ENCODE results near the gene SCN11A. TPM values are rescaled to one million over a fixed set of nuclear protein-coding genes. Genes with fewer than 3 reads are reported as not detected.

Gene SCN11A
- total RNA-seq (2014; rRNA removed), result not detected in 2 replicates
- polyA plus RNA-seq (2012), result not detected

DNA sequence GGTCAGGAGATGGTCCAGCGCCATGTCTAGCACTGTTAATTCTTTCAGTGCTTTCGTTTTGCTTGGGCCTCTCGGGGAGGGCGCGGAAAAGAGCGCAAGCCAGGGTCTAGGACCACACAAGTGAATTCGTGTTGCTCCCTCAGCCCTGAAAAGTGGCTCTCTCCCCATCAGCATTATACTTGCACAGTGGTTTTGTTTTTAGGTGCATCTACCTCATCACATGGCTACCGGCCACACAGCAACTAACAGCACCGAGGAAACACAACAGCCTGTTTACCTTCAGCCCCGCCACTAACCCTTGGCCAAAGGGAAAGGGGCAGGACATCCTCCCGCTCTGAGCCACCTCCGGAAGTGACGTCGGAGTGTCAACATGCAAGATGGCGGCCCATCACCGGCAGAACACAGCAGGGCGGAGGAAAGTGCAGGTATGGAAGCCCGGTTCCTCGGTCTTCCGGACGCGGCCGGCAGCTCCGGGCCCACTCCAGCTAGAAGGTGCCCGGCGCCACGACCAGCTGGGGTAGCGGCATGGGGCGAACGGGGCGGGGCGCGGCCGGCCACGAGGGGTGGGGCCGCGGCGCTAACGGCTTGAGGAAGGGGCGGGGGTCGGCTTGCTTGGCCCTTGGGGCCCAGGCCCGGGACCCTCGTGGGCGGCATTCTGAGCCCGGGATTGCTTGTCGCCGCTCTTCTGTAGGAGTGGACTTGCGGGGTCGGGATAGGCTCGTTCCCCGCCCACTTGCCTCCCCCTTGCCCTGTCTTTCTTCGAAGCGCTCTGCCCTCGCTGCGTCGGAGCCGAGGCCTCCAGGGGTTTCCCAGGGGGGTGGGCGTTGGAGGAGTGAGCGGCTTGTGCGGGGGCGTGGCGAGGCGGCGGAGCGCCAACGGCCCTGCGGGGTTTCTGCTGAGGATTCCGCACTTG is at the start of gene SCN11A, which contains the start of gene WDR48:
TSS of gene SCN11A (minus strand) at position 296 of the 913 bp plus-strand sequence. CDS start 101,582 bp downstream, outside the sequence.
TSS of gene WDR48 (plus strand) at position 368 of the 913 bp plus-strand sequence. CDS start at position 378, 10 bp downstream.
- DNase-seq (ENCODE audit: low read depth), result peak; percentile 86

DNA sequence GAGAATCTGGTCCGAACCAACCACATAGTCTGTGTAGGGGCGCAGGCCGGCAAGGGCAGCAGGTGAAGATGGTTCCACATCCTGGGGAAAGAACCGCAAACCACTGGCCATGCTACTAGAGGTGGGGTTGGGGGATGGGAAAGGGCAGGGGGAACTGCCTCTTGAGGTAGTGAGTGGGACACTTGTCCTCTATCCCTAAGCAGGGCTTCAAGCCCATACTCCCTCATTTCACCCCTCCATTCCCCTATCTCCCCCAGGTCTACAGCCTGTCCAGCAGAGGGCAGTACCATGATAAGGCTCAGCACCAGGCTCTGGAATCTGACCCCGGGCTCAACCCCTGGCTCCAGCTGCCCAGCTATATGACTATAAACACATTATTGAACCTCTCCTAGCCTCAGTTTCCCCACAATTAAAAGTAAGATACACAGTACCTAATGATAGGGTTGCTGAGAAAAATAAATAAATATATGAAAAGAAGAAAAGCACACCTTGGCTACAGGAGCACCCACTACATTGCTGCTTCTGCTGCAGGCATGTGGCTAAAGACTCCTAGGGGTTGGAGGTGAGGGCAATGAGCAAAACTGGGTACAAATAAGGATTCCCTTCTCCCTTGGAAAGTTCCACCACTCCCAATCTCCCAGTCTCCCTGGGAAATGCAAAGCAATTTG is 49.4 kb upstream of the SCN11A start:
- DNase-seq (ENCODE audit: low read depth), result peak; percentile 33

DNA sequence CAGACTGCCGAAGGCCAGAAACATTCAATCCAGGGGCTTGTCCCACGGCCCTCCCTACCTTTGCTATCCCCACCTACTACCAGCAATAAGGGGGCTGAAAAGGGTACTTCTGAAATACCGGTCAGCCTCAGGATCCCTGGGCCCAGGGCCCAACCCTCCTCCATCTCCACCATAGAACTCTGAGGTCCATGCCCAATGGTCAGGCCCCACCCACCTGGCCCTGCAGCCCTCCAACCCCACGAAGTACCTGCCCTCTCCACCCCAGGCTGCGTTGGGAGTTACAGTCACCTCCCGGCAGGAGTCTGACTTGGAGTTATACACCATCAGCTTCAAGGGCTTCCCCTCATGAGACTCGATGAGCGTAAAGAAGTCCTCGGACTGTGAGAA is 48.7 kb upstream of the SCN11A start:
- no peak for DNase-seq (ENCODE audit: low read depth)

DNA sequence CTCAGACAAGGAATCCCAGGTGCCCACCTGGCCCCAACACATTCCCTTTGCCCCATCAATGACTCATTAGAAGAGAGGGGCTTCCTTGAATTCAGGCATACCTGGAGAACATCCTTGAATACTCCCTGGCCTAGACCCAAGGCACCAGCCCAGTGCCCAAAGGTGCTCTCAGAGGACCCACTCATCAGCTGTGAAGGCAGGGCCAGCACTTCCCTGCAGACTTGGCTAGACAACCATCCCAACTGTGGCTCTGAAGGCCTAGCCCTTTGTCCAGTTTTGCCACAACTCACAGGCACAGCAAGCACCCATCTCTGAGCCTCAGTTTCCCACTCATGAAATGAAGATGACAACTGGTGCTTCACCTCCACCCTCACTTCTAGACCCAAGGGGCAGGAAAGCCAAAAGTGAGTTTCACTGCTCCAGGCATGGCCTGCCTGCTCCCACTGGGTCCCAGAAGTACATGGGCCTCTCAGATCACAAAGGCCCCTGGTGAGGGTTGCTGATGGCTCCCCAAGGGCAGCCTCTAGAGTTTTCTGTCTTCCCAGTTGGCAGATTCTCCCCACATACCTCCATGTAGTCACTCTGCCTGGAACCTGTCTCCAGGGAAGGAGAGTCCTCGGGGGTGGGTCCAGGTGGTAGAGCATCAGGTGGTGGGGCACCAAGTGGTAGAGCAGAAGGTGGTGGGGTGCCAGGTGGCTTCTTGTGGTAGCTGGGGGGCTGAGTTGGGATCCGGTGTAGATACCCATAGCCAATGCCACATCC is 48.2 kb upstream of the SCN11A start:
- no peak for DNase-seq (ENCODE audit: low read depth)

DNA sequence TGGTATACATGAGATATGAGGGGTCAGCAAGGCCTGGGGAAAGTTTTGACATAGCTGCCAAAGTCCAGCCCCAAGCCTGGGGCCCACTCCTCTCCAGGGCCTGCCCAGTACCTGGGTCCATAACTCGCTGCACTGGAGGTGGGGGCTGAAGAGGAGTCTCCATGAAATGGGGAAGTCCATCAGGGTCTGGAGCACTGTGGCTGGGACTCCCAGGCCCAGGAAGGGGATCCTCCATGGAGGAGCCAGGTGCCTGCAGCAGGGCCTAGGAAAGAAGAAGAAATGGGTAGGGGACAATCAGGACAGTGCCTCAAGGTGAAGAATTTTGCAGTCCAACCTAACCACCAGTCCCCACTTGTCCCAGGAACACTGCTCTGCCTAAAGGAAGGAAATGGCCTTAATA is 47.5 kb upstream of the SCN11A start:
- DNase-seq (ENCODE audit: low read depth), result no peak

DNA sequence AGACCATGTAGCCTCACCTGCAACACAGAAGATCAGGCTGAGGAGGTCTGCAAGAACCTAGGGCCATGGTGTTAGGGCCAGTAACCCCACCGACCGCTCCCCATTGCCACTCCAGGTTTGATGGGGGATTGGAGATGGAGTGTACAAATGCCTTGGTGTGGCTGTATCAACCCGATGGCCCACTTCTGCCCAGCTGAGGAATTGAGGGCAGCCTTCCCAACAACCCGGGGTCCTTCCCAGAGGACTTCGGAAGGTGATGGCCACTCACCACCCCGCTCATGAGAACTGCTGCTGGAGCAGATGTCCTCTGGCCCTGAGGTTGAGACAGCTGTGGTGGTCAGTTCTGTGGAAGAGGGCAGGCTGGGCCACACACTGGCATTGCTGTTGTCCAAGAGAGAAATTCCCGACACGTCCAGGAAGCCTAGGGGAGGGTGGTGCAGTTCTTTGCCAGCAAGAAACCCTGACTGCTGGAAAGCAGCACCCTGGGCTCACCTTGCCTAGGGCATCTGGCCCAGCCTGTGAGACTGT is 46.8 kb upstream of the SCN11A start:
- DNase-seq (ENCODE audit: low read depth), result no peak

DNA sequence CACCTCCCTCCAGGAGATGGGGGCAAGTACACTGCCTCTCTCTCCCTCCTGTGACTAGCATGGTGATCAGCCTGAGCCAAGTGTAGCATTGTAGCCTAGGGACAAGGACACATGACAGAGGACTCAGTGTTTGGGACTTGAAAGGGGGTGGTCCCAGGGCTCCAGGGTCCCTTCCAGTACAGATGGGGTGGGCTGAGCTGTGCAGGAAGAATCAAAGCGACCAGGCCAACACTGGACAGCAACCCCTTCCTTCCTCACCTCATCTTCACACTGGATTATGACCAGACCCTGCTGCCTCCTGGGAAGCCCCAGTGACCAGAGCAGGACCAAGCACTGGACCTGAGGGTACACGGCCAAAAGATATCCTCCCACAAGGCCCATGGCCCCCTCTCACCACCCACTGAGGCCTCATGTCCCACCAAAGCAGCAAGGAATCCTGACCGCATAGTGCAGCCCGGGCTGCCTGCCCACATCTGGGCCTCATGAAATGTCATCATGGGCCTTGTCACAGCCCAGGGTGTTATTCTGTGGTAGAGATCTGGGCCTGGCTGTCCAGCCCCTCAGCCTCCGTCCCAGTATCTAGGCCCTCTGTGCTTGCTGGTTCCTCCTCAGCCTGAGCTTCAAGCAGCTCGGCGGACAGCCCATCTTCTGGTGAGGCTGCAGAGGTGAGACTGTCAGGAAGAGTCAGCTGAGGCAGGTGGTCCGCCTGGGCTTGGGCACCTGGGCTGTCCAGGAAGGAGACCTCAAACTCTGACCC is 46.1 kb upstream of the SCN11A start:
- DNase-seq (ENCODE audit: low read depth), result no peak

DNA sequence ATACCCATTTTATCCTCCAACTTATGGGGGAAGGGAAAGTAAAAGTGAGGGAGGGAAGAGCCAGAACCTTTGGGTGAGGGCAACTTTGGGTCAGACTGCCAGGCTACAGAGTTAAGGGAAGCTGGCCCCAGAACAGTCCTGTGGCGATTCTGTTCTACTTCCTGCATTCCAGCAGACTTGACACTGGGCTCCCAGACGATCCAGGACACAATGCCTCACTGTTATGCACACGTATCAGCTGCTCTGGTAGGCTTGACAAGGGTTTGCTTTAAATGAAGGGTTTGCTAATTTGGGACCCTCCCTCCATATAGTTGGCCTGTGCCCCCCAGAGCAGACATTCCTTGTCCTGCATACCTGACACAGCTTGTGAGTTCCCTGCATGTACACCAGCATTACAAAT is 45.0 kb upstream of the SCN11A start:
- DNase-seq (ENCODE audit: low read depth), result no peak

DNA sequence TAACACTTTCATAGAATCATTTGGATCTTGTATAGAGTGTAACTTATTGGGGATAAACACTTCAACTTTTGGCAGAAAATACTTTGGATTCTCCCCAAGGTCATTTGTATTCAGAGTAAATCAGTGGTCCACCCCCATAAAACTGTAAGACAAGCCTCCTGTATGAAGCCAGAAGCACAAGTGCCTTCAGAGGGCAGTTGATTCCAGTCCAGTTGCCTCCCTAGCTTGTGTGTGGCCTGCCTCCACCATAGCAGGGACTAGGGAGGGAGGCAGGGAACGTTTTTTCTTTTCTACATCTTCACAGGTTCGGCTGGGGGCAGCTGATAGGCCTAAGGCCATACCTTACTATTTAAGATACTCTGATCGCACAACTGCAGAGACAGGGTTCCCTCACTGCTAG is 44.0 kb upstream of the SCN11A start:
- DNase-seq (ENCODE audit: low read depth), result no peak

DNA sequence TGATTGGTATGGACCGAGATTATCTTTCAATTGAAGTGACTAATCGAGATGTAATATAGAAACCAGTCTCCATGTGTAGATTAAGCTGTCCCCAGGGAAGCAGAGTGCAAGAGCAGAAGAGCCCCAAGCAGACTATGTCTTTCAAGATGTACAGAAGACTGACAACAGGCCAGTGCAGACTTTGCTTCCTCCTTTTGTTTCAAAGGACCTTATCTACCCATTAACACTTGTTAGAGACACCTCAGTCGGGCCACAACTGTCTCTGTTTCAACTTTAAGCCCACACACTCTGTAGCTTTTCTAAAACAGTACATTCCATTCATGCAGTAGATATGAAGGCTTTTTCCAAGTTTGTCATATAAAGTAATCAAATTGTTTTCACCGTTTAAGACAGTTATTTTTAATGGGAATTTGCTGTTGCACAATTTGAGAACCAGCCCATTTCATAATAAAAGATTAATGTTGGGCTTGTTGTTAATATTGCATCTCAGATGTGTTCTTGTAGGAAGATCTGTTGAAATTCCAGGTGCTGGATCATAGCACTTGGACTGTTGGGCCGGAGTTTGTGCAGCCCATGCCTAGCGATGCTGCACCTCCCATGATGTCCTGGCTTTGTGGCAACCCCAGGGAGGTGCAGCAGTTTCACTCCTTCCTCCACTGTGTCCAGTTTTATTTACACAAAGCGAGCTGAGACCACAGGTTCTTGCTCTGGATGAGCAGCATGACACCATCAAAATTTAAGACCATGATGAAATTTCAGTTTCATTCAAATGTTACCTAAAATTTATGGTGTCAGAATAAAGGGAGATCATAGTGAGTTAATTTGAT is 43.3 kb upstream of the SCN11A start:
- DNase-seq (ENCODE audit: low read depth), result no peak

DNA sequence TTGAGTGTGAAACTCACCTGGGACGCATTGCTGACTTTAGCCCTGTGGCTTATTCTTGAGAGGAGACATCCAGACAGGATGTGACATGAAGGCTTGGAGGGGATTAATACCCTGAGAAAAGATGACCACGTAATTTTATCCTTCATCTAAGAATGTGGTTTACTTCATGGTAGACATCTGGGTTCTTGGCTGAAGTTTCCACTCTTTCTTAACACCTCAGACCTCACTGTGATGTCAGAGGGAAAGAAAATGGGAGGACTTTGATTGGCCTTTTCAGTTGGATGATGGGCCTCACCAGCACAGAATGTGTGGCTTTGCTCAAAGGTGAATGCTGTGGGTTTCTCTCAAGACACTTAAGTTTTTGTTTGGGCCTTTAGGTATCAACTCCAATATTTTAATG is 39.2 kb upstream of the SCN11A start:
- peak; percentile 43 for DNase-seq (ENCODE audit: low read depth)

DNA sequence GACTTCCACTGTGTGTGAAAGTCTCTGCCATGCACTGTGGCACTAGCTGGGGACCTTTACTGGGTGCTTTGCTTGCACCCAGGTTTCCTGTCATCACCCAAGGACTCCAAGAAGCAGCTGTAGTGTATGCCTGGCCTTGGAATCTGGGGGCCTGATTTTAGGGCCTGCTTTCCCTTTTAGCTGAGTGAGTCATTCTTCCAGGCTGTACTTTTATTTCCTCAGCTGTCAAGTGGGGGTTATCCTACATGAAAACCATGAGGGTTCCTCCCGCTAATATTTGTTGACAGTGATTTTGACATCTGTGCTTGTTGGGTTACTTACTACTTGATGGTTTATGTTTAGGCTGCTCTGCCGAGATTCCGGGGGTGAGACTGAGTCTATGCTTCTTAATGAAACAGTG is 37.1 kb upstream of the SCN11A start:
- DNase-seq (ENCODE audit: low read depth), result peak; percentile 91

DNA sequence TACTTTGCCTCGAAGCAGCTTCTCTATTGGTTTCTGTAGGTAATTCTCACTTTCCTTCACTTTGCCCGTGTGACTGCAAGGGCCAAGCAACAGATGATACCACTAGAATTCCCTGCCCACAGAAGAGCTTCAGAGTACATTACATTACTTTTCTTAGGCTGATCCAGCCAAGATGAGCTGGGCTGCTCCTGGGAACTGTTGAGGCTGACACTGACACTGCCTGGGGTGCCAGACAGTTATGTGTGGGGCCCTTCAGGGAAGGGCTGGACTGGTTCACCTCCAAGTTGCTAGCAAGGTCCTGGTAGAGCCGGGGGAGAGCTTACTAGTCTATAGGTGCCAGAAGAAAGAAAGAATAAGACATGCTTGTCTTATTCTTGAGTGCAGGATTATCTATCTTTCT is 36.7 kb upstream of the SCN11A start:
- DNase-seq (ENCODE audit: low read depth), result no peak

DNA sequence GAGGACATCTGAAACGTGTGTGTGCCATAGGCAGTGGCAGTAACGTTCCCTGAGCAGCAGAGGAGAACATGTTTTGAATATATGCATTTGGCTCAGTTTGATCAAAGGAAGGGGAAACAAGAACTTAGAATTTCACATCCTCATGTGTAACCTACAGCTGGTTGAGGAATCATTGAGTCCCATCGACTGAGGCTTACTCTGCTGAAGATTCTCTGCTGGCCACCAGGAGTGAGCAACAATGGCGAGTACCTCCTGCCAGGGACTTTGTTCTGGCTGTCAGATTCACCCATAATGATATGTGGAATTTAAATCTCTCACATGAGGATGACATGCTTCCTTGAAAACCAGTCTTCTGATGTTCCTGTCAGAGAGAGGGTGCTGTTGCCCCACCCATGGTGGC is 34.4 kb upstream of the SCN11A start:
- DNase-seq (ENCODE audit: low read depth), result no peak

DNA sequence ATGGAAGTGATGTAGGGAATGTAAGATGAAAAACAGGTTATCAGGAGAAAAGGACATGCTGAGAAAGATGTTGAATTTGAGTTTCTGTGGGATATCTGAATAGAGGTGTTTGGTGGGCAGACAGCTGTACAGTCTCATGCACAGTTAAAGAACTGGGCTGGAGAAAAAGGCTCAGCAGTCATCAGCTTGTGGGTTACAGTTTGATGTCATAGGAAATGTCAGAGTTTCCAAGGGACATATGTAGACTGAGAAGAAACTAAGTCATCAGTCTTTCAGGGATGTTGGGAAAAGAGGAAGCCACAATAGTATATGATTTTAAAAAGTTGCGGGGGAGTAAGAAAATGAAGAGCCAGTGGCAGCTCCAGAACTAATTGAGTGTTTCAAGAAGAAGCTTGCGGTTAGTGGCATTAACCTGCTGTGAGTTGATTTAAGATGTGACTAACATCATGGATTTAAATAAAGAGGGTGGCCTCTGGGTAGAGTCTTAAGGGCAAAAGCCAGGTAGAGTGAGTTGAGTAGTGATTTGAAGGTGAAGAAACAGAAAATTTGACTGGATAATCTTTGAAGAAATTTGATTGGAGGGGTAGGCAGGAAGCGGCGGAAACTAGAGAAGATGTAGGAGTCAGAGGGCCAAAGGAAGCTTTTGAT is 31.0 kb upstream of the SCN11A start:
- no peak for DNase-seq (ENCODE audit: low read depth)

DNA sequence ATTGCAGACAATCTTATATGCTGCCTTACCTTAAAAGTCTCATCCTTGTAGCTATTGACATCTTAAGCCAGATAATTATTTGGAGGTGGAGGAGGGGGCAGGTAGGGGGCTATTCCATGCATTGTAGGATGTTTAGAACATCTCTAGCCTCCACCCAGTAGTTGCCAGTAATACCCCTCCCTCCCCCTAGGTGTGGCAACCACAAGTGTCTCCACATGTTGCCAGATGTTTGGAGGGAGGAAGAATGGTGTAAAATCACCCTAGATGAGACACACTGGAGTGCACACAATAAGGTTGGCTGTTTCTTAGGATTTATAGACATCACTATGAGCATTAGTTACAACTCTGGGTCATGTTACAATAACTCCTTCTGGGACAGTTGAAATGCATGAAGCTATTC is 28.3 kb upstream of the SCN11A start:
- DNase-seq (ENCODE audit: low read depth), result no peak

DNA sequence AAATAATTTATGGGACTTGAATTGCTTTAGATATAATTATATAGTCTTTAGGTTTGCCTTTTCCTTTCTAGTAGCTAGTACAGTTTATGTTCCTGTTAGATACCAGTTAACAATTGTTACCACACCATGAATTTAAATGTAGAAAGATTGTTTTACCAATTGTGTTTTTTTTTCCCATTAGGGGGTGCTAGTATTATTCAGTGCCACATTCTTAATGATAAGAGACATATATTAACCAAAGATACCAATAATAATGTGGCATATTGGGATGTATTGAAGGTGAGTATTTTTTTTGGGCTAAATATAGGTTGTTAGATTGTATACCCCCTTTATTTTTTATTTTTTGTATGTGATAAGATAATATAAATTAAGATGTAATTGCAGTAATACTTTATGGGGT is 27.8 kb upstream of the SCN11A start:
- DNase-seq (ENCODE audit: low read depth), result no peak

DNA sequence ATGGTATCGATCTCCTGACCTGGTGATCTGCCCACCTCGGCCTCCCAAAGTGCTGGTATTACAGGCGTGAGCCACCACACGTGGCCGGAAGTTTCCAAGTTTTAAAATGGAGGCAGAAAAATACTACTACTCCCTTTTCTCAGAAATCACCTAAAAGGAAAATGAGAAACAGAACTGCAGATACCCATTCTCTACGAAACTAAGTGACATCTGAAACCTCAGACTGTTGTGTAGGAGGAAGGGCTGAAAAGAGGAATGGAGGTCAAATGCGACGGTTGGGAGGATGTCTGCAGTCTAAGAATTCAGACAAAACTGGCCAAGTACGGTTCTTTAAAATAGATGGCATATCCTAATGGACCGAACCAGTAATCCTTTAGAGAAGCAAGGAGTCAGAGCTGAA is 24.2 kb upstream of the SCN11A start:
- DNase-seq (ENCODE audit: low read depth), result no peak

DNA sequence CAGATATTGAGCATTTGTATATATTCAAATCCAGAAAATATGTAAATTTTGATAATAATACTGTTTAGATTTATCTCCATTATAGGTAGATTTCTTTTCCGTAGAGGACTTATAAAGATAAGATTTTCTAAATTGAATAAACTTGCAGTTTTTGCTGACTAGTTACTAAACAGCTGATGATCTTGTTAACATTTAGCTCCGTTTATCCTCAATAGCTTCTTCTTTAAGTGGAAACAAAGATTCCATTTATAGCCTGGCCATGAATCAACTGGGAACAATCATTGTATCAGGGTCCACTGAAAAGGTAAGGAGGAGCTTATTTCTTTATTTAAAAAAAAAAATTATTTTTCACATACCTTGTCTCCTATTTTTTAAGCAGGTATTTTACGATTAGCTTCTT is 16.8 kb upstream of the SCN11A start:
- DNase-seq (ENCODE audit: low read depth), result no peak

DNA sequence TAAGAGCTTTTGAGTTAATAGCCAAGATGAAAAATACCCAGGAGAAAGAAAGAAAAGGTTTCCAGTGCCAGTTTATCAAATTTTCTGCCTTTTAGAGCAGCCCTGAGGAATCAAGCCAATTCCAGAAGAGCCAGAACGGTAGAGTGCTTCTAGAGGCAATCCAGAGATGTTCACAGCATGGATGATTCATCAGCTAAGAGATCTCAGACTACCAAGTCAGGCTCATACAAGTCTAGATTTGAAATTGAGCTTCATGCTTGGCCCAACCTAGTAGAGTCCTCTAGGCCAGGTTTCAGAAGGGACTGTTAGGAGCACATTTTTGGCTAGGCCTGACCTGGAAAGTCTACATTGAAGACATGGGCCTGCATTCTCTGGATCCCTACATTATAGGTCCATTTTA is 15.5 kb upstream of the SCN11A start:
- no peak for DNase-seq (ENCODE audit: low read depth)
